ENCODE data around the gene RABL2A. TPM values are rescaled to one million over a fixed set of nuclear protein-coding genes. Genes with fewer than 3 reads are reported as not detected.
"Not testable (repeated sequence)": the region's sequence is repeated elsewhere in the genome, so short reads cannot be mapped to it uniquely, and the experiment has no call there.

RABL2A gene
- total and polyA plus RNA-seq, 4 donors, result 10.6 to 39.8 (median 19.5) TPM

DNA sequence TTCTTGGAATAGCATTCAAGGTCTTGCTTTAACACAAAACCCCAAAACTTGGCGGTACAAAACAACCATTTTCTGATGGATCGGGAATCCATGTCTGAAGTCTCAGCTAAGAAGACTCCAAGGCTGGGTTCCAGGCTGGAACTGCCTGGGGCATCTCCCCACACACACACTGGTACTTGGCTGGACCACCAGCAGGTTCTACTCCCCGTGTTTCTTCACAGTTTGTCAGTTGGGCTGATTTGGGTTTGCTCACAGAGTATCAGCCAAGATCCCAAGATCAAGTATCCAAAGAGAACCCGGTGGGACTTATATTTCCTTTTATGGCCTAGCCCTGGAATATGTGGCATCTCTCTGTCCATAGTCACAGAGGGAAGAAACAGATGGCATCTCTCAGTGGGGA, 9.2 kb downstream of the RABL2A start:
- H3K4me1 ChIP-seq (ENCODE audit: control insufficient read depth in 5 of 5, insufficient read depth in 5 of 5, low read length in 5 of 5); H3K27ac ChIP-seq (ENCODE audit: low read depth in 1 of 2, low read length in 1 of 2); H3K9me3 ChIP-seq (ENCODE audit: control insufficient read depth in 4 of 4, insufficient read depth in 3 of 4, low read length in 3 of 4); DNase-seq; ATAC-seq (ENCODE audit: insufficient read depth, low FRiP score); H3K9ac ChIP-seq (ENCODE audit: insufficient read depth in 1 of 2, low read length in 2 of 2); H3K4me3 ChIP-seq; H3K36me3 ChIP-seq (ENCODE audit: control insufficient read depth in 4 of 4, insufficient read depth in 4 of 4, low read length in 4 of 4); H3K27me3 ChIP-seq (ENCODE audit: control insufficient read depth in 3 of 3, insufficient read depth in 3 of 3, low read length in 2 of 3): not testable (repeated sequence)
- 89 to 95% methylated on average over 3 to 4 of the region's 4 CpGs for WGBS, 2 donors

DNA sequence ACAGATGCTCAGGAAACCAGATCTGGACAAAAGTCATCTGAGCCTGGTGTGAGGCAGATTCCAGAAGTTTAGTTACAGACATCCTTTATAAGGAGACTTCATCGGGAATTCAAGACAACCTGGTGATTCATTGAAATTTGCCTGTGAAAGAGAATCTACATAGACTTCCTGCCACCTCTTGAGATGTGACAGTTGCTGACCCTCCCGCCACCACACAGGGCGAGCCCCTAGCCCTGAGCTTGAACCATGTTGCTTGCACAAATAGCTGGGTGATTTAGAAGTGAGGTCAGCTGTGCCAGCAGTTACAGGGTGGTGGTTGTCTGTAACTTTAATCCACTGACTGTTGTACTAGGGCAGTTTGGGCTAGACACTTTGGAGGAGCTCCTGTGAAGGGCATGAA, 11.0 kb downstream of the RABL2A start:
- 86 to 91% methylated on average over 2 to 3 of the region's 3 CpGs for WGBS, 2 donors
- DNase-seq, result peak in 1 of 3 donors; percentile 3
- not testable (repeated sequence) for H3K4me1 ChIP-seq (ENCODE audit: control insufficient read depth in 5 of 5, insufficient read depth in 5 of 5, low read length in 5 of 5); H3K9ac ChIP-seq (ENCODE audit: insufficient read depth in 1 of 2, low read length in 2 of 2); ATAC-seq (ENCODE audit: insufficient read depth, low FRiP score); H3K27me3 ChIP-seq (ENCODE audit: control insufficient read depth in 3 of 3, insufficient read depth in 3 of 3, low read length in 2 of 3); H3K9me3 ChIP-seq (ENCODE audit: control insufficient read depth in 4 of 4, insufficient read depth in 3 of 4, low read length in 3 of 4); H3K27ac ChIP-seq (ENCODE audit: low read depth in 1 of 2, low read length in 1 of 2); H3K4me3 ChIP-seq; H3K36me3 ChIP-seq (ENCODE audit: control insufficient read depth in 4 of 4, insufficient read depth in 4 of 4, low read length in 4 of 4)

DNA sequence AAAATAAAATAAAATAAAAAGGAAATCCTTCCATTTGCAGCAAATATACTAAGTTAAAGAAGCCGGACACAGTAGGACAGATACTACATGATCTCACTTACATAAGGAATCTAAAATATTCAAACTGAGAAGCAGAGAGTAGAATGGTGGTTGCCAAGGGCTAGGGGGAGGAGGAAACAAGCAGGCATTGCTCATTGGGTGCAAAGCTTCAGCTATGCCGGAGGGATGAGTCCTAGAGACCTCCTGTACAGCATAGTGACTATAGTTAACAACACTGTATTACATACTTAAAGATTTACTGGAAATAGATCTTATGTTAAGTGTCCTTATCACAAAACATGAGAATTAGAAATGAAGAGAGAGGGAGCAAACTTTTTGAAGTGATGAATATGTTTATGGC, 19.2 kb downstream of the RABL2A start:
- H3K9ac ChIP-seq (ENCODE audit: insufficient read depth in 1 of 2, low read length in 2 of 2); H3K27ac ChIP-seq (ENCODE audit: low read depth in 1 of 2, low read length in 1 of 2); H3K4me3 ChIP-seq; H3K36me3 ChIP-seq (ENCODE audit: control insufficient read depth in 4 of 4, insufficient read depth in 4 of 4, low read length in 4 of 4); H3K9me3 ChIP-seq (ENCODE audit: control insufficient read depth in 4 of 4, insufficient read depth in 3 of 4, low read length in 3 of 4); ATAC-seq (ENCODE audit: insufficient read depth, low FRiP score); H3K27me3 ChIP-seq (ENCODE audit: control insufficient read depth in 3 of 3, insufficient read depth in 3 of 3, low read length in 2 of 3); DNase-seq; H3K4me1 ChIP-seq (ENCODE audit: control insufficient read depth in 5 of 5, insufficient read depth in 5 of 5, low read length in 5 of 5): not testable (repeated sequence)
- 80 to 97% methylated on average over 2 of the region's 2 CpGs for WGBS, 2 donors

DNA sequence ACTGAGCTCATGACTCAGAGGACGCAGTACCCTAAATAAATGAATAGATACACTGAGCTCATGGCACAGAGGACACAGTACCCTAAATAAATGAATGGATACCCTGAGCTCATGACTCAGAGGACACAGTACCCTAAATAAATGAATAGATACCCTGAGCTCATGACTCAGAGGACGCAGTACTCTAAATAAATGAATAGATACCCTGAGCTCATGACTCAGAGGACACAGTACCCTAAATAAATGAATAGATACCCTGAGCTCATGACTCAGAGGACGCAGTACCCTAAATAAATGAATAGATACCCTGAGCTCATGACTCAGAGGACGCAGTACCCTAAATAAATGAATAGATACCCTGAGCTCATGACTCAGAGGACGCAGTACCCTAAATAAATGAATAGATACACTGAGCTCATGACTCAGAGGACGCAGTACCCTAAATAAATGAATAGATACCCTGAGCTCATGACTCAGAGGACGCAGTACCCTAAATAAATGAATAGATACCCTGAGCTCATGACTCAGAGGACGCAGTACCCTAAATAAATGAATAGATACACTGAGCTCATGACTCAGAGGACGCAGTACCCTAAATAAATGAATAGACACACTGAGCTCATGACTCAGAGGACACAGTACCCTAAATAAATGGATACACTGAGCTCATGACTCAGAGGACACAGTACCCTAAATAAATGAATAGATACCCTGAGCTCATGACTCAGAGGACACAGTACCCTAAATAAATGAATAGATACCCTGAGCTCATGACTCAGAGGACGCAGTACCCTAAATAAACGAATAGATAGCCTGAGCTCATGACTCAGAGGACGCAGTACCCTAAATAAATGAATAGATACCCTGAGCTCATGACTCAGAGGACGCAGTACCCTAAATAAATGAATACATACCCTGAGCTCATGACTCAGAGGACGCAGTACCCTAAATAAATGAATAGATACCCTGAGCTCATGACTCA, 24.1 kb downstream of the RABL2A start:
- not testable (repeated sequence) for H3K27me3 ChIP-seq (ENCODE audit: control insufficient read depth in 3 of 3, insufficient read depth in 3 of 3, low read length in 2 of 3); DNase-seq; H3K9me3 ChIP-seq (ENCODE audit: control insufficient read depth in 4 of 4, insufficient read depth in 3 of 4, low read length in 3 of 4); H3K36me3 ChIP-seq (ENCODE audit: control insufficient read depth in 4 of 4, insufficient read depth in 4 of 4, low read length in 4 of 4); H3K4me3 ChIP-seq; H3K9ac ChIP-seq (ENCODE audit: insufficient read depth in 1 of 2, low read length in 2 of 2); H3K27ac ChIP-seq (ENCODE audit: low read depth in 1 of 2, low read length in 1 of 2); ATAC-seq (ENCODE audit: insufficient read depth, low FRiP score); H3K4me1 ChIP-seq (ENCODE audit: control insufficient read depth in 5 of 5, insufficient read depth in 5 of 5, low read length in 5 of 5)
- WGBS, 2 donors, result 48 to 71% methylated on average over 4 to 8 of the region's 14 CpGs

DNA sequence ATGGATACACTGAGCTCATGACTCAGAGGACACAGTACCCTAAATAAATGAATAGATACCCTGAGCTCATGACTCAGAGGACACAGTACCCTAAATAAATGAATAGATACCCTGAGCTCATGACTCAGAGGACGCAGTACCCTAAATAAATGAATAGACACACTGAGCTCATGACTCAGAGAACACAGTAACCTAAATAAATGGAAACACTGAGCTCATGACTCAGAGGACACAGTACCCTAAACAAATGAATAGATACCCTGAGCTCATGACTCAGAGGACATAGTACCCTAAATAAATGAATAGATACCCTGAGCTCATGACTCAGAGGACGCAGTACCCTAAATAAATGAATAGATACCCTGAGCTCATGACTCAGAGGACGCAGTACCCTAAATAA, 25.5 kb downstream of the RABL2A start:
- not testable (repeated sequence) for H3K27me3 ChIP-seq (ENCODE audit: control insufficient read depth in 3 of 3, insufficient read depth in 3 of 3, low read length in 2 of 3); ATAC-seq (ENCODE audit: insufficient read depth, low FRiP score); DNase-seq; H3K9ac ChIP-seq (ENCODE audit: insufficient read depth in 1 of 2, low read length in 2 of 2); H3K36me3 ChIP-seq (ENCODE audit: control insufficient read depth in 4 of 4, insufficient read depth in 4 of 4, low read length in 4 of 4); H3K4me3 ChIP-seq; H3K27ac ChIP-seq (ENCODE audit: low read depth in 1 of 2, low read length in 1 of 2); H3K9me3 ChIP-seq (ENCODE audit: control insufficient read depth in 4 of 4, insufficient read depth in 3 of 4, low read length in 3 of 4); H3K4me1 ChIP-seq (ENCODE audit: control insufficient read depth in 5 of 5, insufficient read depth in 5 of 5, low read length in 5 of 5)
- 61 to 82% methylated on average over 1 to 2 of the region's 3 CpGs for WGBS, 2 donors

DNA sequence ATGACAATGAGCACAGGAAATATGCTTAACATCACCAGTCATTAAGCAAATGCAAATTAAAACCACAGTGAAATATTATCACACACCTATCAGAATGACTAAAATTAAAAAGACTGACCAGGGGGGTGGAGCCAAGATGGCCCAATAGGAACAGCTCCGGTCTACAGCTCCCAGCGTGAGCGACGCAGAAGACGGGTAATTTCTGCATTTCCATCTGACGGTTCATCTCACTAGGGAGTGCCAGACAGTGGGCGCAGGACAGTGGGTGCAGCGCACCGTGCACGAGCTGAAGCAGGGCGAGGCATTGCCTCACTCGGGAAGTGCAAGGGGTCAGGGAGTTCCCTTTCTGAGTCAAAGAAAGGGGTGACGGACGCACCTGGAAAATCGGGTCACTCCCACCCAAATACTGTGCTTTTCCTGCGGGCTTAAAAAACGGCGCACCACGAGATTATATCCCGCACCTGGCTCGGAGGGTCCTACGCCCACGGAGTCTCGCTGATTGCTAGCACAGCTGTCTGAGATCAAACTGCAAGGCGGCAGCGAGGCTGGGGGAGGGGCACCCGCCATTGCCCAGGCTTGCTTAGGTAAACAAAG, 29.1 kb downstream of the RABL2A start:
- not testable (repeated sequence) for H3K36me3 ChIP-seq (ENCODE audit: control insufficient read depth in 4 of 4, insufficient read depth in 4 of 4, low read length in 4 of 4); H3K4me3 ChIP-seq; H3K9me3 ChIP-seq (ENCODE audit: control insufficient read depth in 4 of 4, insufficient read depth in 3 of 4, low read length in 3 of 4); H3K27me3 ChIP-seq (ENCODE audit: control insufficient read depth in 3 of 3, insufficient read depth in 3 of 3, low read length in 2 of 3); H3K4me1 ChIP-seq (ENCODE audit: control insufficient read depth in 5 of 5, insufficient read depth in 5 of 5, low read length in 5 of 5); H3K27ac ChIP-seq (ENCODE audit: low read depth in 1 of 2, low read length in 1 of 2); H3K9ac ChIP-seq (ENCODE audit: insufficient read depth in 1 of 2, low read length in 2 of 2); ATAC-seq (ENCODE audit: insufficient read depth, low FRiP score); DNase-seq
- WGBS, 2 donors, result 82 to 84% methylated on average over 23 to 27 of the region's 27 CpGs

DNA sequence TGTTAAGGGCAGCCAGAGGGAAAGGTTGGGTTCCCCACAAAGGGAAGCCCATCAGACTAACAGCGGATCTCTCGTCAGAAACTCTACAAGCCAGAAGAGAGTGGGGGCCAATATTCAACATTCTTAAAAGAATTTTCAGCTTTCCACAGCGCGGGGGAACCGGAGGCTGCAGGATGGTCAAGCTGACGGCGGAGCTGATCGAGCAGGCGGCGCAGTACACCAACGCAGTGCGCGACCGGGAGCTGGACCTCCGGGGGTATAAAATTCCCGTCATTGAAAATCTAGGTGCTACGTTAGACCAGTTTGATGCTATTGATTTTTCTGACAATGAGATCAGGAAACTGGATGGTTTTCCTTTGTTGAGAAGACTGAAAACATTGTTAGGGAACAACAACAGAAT, 30.7 kb downstream of the RABL2A start:
- WGBS, 2 donors, result 94 to 95% methylated on average over 16 to 17 of the region's 17 CpGs
- H3K36me3 ChIP-seq (ENCODE audit: control insufficient read depth in 4 of 4, insufficient read depth in 4 of 4, low read length in 4 of 4); H3K4me1 ChIP-seq (ENCODE audit: control insufficient read depth in 5 of 5, insufficient read depth in 5 of 5, low read length in 5 of 5); H3K27ac ChIP-seq (ENCODE audit: low read depth in 1 of 2, low read length in 1 of 2); DNase-seq; H3K9me3 ChIP-seq (ENCODE audit: control insufficient read depth in 4 of 4, insufficient read depth in 3 of 4, low read length in 3 of 4); ATAC-seq (ENCODE audit: insufficient read depth, low FRiP score); H3K4me3 ChIP-seq; H3K27me3 ChIP-seq (ENCODE audit: control insufficient read depth in 3 of 3, insufficient read depth in 3 of 3, low read length in 2 of 3); H3K9ac ChIP-seq (ENCODE audit: insufficient read depth in 1 of 2, low read length in 2 of 2): not testable (repeated sequence)
